GM18951 (cell line): ENCODE measurements around the gene HOXA4.

Source experiments
- POLR2A ChIP-seq: IDR thresholded peaks from 4 replicates; pipeline ENCODE4 v1.6.1; 2011; ENCODE audit warnings: mild to moderate bottlenecking; ENCODE audit not compliant: insufficient read length, insufficient read depth; ENCODE audit errors: extremely low read depth
- in situ Hi-C: fragments of 300-500 bp; cut with MboI; formaldehyde crosslinking; loops from one replicate; pipeline ENCODE4 v1.12.0; 2022; ENCODE audit warnings: low sequenced_read_pairs, mixed read lengths, inconsistent platforms; ENCODE audit not compliant: unreplicated experiment

The HOXA4 gene

DNA sequence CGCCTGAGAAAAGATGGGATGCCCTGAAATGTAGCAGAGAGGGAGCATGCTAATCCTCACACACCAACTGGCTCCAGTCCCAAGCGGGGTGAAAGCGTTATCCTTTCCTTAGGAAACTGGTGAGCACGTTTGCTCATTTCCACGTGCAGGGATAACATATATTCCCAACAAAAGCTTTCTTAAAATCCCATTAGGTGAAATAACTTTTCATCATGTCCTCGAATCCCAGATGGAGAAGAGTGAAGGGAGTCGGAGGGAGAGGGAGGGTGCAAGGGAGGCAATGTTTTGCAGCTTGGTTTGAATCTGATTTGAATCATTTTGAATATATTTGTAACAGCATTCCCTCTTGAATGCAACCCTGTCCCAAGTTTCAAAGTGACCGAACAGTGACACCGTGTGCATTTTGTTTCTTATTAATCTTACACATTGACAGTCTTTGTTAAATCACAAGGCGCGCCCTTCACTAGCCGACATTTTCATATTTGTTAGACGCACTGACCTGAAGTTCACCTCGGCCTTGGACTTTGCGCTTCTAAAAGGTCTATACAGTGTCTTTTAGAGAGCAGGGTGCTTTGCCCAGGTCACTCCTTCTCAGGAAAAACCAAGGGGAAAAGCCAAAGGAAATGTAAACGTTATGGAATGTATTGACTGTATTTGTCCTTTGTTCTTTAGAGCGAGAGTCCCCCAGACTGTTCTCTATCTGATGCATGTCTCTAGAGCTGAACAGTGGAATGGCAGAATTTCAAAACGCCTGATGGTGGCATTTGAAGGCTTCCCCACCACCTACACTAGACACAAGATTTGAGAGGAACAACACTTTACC is 3.1 kb upstream of the HOXA4 start:
- no peak for TF ChIP-seq POLR2A
- in situ Hi-C loops = no loop called here

DNA sequence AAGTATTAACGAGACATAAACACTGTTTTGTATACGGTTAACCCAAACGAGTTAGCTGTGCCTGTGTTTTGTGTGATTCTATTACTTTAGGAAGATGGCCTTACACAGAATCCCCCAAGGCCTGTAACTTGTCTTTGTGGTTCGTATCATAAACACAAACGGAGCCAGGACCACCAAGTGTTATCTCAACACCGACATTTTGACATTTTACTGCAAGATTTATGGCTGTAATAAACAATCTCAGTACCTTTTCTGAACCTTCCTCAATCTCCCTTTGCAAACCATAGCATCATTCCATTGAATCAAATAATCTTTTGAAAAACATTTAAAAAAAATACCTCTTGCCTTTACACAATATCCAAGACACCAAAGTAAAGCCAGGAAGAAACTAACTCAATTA is 2.4 kb upstream of the HOXA4 start:
- TF ChIP-seq POLR2A = no peak
- in situ Hi-C loops = no loop called here

DNA sequence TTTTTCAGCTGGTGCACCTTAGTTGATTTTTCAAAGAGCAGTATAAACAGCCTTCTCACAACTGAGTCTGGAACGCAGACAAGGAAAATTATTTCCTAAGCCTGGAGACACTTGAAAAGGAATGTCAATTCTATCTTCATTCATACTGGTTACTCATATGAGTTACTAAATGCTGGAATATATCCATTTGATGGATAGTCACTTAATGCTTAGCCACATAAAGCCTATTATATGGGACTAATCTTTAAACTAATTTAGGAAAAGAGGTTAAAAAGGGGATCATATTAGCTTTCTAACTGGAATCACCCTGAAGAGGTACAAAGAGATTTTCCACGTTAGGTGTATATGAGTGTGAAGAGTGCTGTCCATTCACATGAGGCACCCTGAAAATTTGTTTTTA is 1.7 kb upstream of the HOXA4 start:
- no peak for TF ChIP-seq POLR2A
- in situ Hi-C loops = no loop called here

DNA sequence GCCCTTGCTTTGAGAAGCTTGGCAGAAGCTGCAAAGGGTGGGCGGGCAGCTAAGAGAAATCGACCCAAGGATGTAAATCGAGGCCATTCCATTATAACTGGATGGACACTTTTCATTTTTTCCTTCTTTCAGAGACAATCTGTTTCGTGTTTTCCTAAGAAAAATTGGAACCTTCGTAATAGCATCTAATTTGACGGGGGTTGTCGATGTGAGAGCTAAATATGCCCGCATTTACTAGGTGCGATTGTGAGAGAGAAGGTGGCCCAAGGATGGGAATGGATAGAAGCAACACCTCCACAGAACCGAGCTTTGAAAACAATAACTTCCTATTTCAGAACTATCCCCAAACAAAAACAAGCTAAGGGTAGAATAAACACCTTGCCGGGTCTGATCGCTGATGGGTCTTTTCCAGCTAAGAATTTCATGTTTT is 848 bp upstream of the HOXA4 start:
- in situ Hi-C loops = no loop called here
- TF ChIP-seq POLR2A = no peak

DNA sequence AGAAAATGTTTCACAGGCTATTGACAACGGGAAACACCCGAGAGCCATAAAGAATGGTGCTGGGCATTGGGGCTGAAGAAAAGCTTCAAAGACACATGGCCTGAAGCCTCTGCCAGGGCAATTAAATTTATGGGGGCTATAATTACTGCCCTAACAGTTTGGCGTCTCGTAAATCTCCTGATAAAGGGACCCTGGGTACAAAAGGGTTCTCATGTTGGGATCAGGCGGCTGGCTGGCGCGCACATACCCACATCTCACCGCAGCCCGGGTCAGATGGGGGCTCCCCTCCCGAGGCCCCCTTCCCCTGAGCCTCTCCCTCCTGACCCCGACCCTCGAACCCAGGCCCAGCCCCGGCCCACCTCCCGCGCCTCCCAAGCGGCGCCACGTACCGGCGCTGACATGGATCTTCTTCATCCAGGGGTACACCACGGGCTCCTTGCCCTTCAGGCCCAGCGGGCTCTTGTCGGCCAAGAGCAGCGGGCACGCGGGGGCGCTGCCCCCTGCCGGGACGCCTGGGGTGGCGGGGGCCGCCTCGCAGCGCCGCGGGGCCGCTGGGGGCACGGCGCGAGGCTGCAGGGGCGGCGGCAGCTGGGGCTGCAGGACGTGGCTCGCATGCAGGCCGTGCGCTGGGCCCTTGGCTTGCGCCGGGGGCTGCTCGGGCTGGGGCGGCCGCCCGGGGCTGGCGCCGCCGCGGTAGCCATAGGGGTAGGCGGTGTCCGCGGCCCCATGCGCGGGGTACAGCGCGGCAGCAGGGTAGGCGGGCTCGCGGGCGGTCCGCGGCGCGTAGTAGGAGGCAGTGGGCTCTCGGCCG is 623 bp downstream of the HOXA4 start:
- in situ Hi-C loops = no loop called here
- no peak for TF ChIP-seq POLR2A

DNA sequence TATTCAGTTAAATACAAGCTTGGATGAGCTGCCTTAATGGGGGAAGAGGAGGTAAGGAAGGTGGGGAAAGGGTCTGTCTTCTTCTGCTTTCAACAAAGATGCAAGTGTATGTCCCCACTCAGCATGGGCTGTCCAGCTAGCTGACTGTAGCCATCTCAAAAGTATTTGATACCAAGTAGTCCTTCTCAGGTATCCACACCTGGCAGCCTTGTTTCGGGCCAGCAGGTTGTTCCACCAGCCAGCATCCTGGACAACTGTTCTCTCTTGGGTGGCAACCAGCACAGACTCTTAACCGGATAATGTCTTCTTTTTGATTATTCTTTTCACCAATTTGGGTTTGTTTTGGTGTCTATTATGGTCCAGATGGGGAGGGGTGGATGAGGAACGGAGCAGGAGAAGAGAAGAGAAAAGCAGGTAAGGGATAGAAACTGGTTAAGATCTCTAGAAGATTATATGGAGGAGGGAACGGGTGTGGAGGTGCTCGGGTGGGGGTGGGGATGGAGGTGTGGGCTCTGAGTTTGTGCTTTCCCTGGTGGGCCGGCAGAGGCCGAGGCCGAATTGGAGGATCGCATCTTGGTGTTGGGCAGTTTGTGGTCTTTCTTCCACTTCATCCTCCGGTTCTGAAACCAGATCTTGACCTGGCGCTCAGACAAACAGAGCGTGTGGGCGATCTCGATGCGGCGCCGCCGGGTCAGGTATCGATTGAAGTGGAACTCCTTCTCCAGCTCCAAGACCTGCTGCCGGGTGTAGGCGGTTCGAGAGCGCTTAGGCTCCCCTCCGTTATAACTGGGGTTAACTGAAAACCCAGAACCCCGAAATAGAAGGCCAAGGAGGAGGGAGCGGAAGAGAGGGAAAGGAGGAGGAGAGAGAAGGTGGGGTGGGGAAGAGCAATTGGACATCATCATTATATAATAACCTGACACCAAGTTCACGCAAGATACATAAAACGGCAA is 1.5 kb downstream of the HOXA4 start:
- in situ Hi-C loops = no loop called here
- TF ChIP-seq POLR2A = no peak

DNA sequence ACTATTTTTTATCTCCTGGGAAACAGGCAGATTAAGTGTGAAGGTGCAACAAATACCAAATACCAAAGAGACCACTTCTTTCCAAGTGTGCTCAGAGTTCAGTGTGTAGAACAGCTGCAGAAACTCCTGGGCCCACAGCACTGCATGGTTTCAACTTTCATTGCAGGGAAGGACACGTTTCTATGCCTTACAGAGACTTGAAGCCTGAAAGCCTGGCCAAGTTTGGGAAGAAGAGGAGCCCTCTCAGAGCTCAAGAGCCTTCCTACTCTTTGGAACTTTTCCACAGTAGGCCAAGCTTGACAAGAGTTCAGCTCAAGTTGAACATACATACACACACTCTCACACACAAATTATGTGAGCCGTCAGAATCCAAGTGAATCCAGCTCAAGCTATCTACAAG is 2.5 kb downstream of the HOXA4 start:
- in situ Hi-C loops = no loop called here
- TF ChIP-seq POLR2A = no peak

DNA sequence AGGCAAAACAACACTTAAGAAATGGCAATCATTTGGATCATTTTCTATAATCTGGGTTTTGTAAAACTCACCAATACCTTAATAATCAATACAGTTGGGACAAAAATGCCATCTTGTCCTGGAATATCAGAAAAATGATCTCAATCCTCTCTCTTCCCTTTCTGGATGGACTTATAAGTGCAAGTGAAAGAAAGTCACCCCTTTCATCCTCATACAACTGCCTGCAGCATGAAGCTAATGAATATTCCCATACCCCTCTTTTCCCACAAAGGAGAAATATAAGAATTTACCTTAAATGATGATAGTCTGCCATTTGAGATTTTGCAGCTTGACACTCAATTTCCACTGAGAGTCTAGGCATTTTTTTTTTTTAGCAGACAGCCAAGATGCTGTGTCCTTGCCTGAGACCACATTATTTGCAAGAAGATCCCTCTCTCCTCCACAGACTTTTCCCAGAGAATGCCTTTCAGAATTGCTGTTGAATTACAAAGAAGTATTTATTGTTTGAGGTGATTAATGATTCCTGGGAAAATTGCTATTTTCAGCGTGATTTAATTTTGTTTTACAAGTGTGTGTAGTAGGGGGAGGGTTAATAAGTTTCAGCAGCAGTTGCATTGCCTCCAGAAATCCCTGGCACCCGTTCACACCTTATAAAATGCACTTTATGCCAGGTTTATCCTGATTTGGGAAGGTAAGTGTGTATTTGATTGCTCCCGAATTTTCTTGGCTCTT is 3.8 kb downstream of the HOXA4 start:
- in situ Hi-C loops = no loop called here
- TF ChIP-seq POLR2A = no peak

DNA sequence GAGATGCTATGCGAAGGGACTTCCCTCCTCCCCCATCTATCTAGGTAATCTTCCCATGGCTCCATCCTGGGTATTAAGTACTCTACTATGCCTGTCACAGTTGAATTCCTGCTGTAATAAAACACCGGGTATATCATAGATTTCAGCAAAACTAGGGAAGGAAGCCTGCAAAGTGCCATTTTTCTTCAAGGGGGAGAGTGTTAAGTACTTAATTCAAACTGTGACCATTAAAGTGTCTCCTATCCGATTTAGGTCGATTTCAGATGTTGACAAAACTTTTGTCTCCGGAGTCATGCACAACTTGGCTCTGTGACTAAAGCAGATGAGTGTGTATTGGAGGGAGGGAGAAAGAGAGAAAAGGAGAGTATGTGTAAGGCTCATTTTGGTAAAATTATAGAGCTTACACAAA is 4.6 kb downstream of the HOXA4 start:
- TF ChIP-seq POLR2A = no peak
- in situ Hi-C loops = no loop called here

DNA sequence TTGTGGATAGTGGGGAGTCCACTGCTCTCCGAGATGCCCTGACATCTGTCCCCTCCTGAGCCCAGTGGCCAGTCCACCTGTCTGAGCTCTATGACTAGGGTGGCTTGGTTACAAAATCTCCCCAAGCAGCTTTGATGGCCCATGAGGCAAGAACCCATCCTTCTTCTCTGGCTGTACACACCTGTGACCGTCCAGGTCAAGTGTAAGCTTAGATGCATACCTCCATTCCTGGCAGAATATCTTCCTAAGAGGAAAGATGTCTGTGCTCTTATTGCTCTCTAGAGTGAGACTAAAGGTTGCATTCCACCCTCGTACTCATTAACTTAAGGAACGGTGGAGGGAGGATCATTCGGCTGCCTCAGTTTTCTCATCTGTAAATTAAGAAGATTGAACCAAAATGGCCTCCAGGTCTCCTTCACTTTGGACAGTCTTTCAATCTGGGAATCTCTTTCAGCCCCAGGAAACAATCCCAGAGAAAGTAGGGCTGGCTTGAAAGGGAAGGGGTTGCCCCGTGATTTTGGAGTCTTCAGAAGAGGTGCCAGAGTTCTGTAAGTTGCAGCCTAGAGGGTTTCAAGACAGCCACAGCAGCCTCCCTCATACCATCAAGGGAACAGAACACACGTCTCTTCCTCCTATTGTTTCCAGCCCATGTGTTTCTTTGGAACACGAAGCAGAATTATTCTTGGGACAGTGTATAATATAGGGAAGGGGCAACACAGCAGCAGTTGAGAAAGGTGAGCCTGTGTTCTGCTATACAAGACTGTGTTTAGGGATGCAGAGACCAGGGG is 5.5 kb downstream of the HOXA4 start:
- TF ChIP-seq POLR2A = no peak
- in situ Hi-C loops = no loop called here

DNA sequence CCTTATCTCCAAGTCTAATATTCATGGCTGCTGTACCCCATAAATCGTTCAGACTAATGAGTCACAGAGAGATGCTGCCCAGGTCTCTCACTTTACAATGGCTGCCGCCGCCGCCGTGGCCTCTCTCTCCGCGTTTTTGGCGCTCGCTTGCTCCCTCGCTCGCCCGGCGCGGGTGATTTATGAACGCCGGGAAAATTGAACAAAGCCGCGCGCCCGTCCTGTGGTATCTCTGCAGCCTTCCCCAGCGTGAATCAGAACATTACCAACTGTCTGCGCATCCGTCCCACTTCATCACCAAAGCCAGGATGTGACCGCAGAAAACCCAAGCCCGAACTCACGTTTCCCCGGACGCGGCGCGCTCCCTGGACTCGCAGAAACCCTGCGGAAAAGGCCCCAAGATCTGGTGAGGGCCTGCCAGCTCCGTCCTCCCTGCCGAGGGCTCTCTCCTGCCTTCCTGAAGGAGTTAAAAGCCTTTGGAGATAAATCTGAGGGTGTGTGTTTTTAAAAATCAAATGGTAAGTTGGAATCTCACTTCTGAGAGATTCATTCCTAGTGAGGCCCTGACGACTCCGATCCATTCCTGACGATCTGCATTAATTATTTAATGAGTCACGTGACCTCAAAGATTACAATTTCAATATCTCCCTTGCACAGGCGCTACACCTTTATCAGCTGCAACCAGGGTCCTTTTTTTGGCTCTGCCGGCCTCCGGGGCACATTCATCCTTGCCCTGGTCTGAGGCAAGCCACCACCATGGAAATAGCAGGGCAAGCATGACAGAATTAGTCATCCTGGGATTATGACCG is 6.3 kb downstream of the HOXA4 start:
- in situ Hi-C loops = no loop called here
- no peak for TF ChIP-seq POLR2A
